ENCODE data around the gene CIRBP.
A peak's percentile ranks its signal among the peaks of the same experiment; 100 is the strongest.

Gene CIRBP

DNA sequence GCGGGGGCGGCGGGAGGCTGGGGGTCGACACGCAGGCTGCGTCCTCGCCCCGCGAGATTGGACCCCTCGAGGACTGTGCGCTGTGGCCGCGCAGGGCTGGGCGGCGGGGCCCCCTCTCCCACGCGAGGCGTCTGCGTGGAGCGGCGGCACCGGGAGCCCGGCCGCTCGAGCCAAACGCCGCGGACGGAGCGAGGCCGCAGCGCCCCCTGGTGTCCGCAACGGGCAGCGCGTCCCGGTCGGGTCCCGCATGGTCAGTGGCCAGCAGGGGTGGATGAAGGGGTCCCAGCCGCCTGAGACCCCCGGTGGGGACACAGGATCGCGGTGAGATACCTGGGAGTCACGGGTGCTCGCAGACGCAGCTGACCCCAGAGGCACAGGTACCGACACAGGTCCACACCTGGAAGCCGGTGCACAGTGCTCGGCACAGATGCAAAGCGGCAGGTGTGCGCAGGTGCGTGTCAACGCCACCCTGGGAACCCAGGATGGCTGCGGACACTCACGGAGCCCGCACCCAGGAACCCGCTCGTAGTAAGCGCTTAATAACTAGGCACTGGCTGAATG is 2.1 kb upstream of the CIRBP start:
- peak in 1 of 4 experiments; percentile 50 for DNase-seq (ENCODE audit: low read depth in 4 of 4, low spot score in 1 of 4)

DNA sequence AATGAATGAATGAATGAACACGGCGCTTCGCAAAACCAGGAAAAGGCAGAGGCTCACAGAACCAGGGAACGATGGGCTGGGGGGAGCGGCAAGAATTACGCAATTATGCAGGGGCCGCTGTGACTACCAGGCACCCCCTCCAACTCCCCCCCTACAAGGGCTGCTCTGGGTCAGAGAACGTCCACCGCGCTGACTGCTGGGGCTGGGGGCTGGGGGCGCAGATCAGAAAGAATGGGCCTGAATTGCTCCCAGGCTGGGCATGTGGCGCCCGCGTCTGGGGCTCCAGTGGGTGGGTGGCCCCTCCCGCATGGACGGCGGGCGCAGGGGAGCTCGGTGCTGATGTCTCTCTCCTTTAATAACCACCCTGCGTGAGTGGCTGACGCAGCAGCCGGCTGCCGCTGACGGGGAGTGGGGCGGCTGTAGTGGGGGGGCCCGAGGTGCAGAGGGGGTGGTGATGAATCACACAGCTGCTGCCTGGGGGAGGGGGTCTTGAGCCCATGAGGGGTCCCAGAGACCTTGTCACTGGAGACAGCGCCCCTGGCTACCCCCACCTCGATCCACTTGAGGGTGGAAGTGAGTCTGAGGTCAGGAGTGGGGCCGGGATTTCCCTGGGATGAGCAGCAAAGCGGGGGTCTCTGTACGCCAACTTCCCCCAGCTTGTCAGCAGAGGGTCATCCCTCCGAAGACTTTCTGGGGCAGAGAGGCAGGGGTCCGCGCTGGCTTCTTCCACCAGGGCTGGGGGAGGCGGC is 1.5 kb upstream of the CIRBP start:
- DNase-seq (ENCODE audit: low read depth in 4 of 4, low spot score in 1 of 4): no peak

DNA sequence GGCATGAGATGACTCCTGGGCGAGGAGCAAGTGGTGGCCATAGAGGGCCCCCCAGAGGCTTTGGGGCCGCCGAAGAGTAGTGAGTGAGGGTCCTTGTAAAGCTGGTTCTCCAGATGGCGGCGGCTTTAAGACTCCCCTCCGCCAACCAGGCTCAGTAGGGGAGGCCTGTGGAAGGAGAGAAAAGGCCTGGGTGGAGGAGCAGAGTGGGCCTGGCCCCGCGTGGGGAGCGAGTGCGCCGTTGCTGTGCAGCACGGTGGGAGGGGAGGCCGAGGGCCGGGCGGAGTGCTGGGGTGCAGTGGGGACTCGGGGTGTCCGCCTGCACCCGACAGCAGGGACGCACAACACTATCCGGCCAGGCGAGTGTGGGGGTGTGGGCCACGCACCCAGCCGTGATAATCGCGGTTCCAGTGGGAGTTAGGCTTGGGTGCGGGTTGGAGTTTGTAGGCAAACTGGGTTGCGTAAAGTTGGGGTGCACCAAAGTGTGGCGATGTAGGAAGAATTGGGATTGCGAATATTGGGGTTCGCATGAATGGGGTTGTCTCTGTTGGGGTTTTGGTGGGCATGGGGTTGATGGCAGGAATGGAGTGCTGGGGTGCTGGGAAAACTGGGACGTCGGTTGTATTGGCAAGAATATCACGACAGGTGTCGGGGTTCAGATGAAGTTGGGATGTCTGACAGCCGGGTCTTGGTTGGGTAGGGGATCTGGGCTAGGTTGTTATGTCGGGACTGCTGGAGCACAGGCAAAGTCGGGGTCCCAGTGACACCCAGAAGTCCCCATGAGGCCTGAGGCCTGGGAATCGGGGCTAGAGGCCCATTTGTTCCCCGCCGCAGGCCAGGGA is 687 bp upstream of the CIRBP start:
- DNase-seq (ENCODE audit: low read depth in 4 of 4, low spot score in 1 of 4): no peak

DNA sequence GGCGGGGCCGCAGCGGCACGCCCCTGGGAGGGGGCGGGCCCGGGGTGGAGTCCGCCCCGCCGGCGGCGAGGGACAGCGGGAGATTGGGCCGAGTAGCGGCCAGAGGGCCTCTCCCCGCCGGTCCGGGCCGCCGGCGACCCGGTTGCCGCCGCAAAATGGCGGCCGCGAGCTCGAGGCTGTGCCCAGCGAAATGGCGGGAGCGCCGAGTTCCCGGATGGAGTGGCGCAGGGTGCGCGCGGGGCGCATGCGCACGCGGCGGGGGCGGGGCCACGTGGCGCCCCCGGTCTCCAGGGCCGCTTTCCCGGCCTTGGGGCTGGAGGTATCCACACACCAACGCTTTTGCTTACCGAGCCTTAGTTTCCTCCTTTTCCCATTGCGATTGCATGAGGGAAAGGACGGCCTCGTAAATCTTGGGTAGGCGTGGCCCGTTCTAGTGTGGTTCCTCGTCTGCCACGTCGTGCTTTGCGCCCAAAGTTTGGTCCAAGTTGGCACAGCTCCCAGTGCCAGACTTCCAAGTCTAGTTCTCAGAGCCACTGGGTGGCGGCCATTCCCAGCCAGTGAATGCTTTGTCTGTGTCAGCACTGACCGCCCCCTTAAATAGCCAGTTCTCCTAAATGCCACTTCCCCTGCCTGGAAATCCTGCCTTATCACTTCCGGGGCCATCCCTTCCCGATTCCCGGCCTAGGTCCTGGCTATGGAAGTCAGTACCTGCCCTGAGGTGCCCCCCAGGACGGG is 513 bp downstream of the CIRBP start:
- DNase-seq (ENCODE audit: low read depth in 4 of 4, low spot score in 1 of 4): peak in 3 of 4 experiments; percentile 72 to 81 (median 78)

DNA sequence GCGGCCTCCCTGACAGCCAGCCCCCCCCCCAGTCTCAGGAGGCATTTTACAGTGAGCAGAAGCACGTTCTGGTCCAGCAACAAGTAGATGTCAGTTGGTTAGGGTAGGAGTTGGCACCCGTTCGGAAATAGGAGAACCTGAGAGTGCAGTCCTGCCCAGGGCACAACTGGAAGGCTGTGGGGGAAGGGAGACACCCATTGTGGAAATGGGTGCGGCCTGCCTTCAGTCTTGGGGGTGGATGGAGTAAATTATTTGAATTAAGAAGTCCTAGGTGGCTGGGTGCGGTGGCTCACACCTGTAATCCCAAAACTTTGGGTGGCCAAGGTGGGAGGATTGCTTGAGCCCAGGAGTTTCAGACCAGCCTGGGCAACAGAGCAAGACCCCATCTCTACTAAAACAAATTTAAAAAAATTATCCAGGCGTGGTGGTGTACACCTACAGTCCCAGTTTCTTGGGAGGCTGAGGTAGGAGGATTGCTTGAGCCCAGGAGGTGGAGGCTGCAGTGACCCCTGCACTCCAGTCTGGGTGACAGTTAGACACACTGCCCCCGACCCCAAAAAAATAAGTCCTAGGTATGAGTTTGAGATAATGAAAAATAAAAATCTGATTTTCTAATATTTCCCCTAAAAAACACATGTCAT is 1.2 kb downstream of the CIRBP start:
- DNase-seq (ENCODE audit: low read depth in 4 of 4, low spot score in 1 of 4): no peak

DNA sequence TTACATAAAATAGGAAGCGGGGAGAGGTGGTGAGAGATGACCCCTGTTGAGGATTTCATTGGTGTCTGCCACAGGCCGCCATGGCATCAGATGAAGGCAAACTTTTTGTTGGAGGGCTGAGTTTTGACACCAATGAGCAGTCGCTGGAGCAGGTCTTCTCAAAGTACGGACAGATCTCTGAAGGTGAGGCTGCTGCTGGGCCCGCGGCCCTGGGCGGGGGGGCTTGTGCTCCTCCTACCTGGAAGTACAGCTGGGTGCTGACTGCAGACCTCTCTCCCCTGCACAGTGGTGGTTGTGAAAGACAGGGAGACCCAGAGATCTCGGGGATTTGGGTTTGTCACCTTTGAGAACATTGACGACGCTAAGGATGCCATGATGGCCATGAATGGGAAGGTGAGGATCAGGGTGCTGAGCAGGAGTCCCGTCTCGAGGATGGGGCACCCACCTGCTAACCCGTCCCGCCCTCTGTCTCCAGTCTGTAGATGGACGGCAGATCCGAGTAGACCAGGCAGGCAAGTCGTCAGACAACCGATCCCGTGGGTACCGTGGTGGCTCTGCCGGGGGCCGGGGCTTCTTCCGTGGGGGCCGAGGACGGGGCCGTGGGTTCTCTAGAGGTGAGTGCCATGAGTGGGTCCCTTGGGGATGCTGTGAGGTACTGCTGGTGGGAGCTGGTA is 1.9 kb downstream of the CIRBP start:
- no peak for DNase-seq (ENCODE audit: low read depth in 4 of 4, low spot score in 1 of 4)

DNA sequence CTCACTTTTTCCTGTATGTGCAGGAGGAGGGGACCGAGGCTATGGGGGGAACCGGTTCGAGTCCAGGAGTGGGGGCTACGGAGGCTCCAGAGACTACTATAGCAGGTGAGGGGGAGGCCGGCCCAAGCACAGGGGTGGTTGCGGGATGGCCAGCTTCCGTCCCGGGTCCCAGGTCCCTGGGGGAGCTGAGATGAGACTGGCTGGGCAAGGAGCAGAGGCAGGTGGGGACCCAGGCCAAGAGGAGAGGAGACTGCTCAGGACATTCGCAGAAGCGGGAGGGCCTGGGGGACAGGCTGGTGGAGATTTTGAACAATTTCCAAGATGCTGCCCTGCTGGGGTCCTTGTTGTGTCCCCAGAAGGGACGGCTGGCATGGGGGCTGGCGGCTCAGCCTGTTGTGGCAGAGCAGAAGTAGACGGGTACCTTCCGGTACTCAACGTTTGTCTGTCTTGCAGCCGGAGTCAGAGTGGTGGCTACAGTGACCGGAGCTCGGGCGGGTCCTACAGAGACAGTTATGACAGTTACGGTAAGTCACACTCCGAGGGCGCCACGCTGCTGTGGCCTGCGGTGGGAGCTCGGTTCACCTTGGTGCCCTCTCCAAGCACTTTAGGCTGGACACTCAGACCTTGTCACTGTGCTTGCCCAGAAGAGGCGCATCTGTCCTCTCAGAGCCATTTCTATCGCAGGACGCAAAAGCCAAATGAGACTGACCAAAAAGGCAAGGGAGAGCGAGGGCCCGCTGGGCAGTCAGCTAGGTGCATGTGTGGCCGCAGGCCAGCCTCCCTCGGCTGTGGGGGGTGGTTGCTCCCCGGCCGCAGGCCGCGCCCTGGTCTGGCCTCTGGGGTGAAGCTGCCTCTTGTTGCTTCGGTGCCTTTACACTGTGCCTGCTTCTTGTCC is 2.6 kb downstream of the CIRBP start:
- no peak for DNase-seq (ENCODE audit: low read depth in 4 of 4, low spot score in 1 of 4)

DNA sequence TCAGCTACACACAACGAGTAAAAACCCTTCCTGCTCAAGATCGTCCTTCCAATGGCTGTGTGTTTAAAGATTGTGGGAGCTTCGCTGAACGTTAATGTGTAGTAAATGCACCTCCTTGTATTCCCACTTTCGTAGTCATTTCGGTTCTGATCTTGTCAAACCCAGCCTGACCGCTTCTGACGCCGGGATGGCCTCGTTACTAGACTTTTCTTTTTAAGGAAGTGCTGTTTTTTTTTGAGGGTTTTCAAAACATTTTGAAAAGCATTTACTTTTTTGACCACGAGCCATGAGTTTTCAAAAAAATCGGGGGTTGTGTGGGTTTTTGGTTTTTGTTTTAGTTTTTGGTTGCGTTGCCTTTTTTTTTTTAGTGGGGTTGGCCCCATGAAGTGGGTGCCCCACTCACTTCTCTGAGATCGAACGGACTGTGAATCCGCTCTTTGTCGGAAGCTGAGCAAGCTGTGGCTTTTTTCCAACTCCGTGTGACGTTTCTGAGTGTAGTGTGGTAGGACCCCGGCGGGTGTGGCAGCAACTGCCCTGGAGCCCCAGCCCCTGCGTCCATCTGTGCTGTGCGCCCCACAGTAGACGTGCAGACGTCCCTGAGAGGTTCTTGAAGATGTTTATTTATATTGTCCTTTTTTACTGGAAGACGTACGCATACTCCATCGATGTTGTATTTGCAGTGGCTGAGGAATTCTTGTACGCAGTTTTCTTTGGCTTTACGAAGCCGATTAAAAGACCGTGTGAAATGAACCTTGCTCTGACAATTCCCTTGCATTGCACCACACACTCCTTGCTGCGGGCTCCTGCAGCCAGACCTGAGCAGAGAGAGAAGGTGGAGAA is 3.5 kb downstream of the CIRBP start:
- no peak for DNase-seq (ENCODE audit: low read depth in 4 of 4, low spot score in 1 of 4)

DNA sequence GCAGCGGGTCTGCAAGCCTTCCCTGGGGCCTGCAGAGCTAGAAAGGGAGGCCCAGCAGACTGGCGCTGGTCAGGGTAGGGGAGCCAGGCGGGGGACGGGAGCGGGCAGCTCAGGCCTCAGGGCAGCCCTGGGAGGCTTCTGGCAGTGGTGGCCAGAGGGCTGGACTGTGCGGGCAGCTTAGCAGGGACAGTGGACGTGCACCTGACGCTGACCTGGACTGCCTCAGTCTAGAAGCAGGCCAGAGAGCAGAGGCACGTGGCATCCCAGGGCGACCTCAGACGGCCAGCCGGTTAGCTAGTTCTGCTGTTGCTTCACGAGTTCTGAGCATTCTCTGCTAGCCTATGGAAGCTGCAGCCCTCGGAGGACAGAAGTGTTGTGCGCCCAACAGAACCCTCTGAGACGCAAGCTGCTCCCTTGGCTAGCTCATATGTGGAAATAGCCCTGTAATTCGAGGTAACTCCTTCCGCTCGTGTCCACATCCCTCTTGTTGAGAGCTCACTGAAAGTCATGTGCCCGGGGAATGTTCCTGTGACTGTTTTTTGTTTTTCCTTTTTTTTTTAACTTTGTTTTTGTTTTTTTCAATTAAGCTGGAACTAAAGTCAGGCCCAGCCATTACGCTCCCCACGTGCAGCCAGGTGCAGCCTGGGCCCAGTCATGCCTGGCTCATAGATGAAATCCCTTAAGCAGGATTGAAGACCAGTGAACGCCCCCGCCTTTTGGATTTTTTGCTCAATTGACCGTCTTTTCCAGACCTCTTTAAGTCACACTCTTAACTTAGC is 4.3 kb downstream of the CIRBP start:
- no peak for DNase-seq (ENCODE audit: low read depth in 4 of 4, low spot score in 1 of 4)

DNA sequence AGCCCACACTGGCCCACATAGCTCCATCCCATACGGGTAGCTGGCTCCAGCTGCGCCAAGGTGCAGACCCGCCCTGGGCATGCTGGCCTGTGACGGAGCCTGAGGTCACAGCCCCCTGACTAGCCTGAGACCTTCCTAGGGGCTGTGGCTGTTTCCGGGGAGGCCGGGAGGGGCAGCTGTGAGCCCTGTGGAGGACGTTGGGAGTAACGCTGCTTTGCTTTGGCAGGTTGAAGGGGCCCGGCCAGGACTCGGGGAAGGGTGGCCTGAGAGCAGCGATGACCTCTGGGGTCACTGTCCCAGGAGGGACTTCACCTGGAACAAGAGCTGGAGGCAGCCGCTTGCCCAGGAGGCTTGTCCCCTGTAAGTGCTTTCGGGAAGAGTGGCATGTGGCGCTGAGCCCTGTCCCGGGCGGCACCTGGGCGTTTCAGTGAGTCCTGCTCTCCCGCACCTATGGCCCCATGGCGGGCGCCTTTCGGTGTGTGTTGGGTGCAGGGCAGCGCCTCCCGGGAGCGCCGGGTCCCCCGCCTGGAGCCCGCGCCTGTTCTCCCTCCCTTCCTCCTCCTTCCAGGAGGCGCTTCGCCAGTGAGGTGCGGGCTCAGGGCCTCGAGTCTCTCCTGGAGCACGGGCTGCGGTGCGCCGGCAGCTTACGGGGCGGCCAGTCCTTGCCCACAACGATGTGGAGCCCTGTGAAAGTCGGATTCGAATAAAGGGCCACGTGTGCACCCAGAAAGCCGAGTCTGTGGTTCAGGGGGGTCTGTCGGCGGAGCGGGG is 5.1 kb downstream of the CIRBP start:
- no peak for DNase-seq (ENCODE audit: low read depth in 4 of 4, low spot score in 1 of 4)

DNA sequence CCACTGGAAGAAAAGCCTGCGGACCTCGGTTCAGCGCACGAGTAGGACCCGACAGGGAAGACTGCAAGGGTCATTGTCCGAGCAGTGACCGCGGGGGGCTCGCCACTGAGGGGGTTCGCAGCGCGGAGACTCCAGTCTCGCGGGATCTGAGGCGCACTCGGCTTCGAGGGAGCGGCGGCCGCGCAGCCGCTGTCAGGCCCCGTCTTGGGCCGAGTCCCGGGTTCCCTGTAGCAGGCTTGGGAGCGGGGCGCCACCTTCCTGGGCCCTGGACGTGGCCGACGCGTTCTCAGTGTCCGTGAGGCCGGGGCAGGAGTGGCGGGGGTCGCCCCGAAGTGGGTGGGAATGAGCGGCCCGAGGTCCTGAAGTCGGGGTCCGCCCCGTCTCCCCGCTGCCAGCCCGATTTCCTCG is 5.7 kb downstream of the CIRBP start:
- DNase-seq (ENCODE audit: low read depth in 4 of 4, low spot score in 1 of 4): no peak

DNA sequence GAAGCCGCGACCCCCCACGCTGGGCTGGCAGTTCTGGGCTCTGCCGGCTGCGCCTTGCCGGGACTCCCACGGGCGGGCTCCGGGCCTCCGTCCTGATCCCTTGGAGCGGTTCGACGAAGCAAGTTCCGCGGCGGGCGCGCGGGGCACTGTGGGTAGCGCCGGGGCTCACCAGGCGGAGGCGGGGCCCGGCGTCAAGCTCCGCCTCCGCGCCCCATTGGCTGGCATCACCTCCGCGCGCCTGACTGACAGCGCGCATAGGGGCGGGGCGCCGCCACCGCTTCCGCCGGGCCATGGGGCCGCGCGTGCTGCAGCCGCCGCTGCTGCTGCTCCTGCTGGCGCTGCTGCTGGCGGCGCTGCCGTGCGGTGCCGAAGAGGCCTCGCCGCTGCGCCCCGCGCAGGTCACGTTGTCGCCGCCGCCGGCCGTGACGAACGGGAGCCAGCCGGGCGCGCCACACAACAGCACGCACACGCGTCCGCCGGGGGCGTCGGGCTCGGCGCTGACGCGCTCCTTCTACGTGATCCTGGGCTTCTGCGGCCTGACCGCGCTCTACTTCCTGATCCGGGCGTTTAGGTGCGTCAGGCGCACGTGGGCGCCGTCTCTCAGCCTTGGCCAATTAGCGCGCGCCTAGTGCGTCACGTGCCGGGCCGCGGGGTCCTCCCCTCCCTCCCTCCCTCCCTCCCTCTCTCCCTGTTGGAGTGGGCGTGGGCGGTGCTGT is 6.3 kb downstream of the CIRBP start, which contains the start of gene FAM174C:
TSS of gene FAM174C (plus strand) at position 271 of the 716 bp plus-strand sequence. CDS start at position 291, 20 bp downstream.
- DNase-seq (ENCODE audit: low read depth in 4 of 4, low spot score in 1 of 4): peak; percentile 87 to 96 (median 93)

DNA sequence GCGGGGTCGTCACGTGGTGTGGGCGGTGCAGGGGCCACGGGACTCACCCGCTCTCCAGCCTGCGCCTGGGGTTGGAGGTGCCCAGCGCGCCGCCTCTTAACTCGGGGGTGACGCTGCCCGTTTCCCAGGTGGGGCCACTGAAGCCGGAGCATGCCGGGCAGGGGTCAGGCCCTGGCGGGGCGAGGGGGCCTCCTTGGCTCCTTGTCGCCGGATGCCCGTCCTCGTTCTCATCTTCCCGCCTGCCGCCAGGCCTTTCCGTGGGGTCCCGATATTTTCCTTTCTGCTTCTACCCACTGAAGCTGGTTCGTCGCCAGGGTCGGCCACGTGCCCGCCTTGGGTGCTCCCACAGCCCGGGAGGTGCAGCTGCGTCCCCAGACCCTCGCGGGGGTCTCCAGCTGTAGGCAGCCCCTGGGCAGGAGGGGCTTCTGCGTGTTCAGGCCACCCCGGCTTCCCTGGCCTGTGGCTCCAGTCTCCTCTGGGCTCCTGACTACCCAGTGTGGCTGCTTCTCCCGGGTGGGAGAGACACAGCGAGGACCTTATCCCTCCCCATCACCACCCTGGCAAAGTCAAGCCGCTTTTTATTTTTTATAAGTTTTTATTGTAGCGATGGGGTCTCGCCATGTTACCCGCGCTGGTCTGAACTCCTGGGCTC is 7.0 kb downstream of the CIRBP start:
- no peak for DNase-seq (ENCODE audit: low read depth in 4 of 4, low spot score in 1 of 4)

DNA sequence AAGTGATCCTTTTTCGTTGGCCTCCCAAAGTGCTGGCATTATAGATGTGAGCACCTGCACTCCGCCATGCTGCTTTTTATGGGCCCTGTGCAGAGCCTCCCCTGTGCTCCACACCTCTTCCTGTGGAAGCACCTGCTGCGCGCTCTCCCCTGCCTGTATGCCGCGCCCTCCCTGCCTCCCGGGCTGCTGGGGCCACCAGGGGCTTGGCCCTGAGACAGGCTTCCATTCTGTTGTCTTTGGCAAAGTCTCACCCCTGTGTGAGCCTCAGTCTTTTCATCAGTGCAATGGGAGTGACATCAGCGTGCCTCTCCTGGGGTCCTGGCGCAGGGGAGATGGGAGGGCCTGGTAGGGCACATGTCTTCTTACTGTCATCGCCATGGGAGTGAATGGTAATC is 7.5 kb downstream of the CIRBP start:
- no peak for DNase-seq (ENCODE audit: low read depth in 4 of 4, low spot score in 1 of 4)

DNA sequence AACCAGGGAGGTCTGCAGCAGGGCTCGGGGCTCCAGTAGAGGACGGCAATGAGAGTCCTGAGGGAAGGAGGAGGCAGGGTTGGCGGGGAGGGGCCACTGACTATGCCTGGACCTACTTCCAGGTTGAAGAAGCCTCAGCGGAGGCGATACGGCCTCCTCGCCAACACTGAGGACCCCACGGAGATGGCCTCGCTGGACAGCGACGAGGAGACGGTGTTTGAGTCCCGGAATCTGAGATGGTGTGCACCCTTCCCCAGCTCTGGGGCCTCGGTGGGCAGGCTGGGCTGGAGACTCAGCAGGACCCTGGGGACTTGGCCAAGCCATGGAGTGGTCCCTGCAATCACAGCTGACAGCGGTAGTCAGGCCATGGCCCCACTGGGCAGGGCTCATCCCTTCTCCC is 7.9 kb downstream of the CIRBP start:
- no peak for DNase-seq (ENCODE audit: low read depth in 4 of 4, low spot score in 1 of 4)

DNA sequence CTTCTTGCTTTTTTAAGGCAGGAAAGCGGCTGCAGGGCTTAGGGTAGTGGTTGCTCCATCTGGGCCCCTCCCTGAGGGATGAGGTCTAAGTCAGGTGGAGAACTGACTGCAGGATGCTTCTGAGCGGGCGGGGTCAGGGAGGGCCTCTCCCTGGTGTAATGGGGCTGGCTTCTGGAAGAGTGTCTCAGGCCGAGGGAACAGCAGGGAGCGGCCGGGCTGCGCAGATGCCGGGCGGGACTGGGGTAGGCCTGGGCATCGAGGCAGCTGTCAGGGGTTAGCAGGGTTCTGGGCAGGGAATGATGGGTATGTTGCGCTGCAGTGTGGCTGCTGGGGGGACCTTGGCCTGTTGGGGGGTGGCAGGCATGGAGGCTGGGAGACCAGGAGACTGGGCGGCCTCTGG is 8.9 kb downstream of the CIRBP start:
- DNase-seq (ENCODE audit: low read depth in 4 of 4, low spot score in 1 of 4): no peak
